T-helper 2 cell (primary cell): ENCODE measurements around the gene TBL1X.
"Not testable (repeated sequence)": the region's sequence is repeated elsewhere in the genome, so short reads cannot be mapped to it uniquely, and the experiment has no call there.

Experiments used
- DNase-seq, 5 experiments: peaks; one replicate each; pipeline versions ENCODE4 v3.0.0 to v3.0.0-alpha.2; 2012 to 2022
- total RNA-seq, 2 donors: gene quantifications; one replicate each; lab custom pipeline; 2026; lab: John Stamatoyannopoulos, UW

TBL1X gene
- total RNA-seq: 35.3 to 43.3 reads per million in 2 donors

GRCh38 chrX:9464435-9465371, at the start of gene TBL1X:
Gene TBL1X, plus strand, starts transcription at chrX:9465058. Its CDS starts 188,529 bp downstream, at chrX:9653587.
- DNase-seq: peak; percentile 12 to 73 (median 32)

- no peak for DNase-seq
Measured at GRCh38 chrX:9416562-9417348, 48.1 kb upstream of the TBL1X start.

GRCh38 chrX:9418262-9418661, 46.6 kb upstream of the TBL1X start:
- no peak for DNase-seq

GRCh38 chrX:9420275-9421265, 44.3 kb upstream of the TBL1X start:
- DNase-seq: no peak

GRCh38 chrX:9429767-9430166, 35.1 kb upstream of the TBL1X start:
- no peak for DNase-seq

DNA sequence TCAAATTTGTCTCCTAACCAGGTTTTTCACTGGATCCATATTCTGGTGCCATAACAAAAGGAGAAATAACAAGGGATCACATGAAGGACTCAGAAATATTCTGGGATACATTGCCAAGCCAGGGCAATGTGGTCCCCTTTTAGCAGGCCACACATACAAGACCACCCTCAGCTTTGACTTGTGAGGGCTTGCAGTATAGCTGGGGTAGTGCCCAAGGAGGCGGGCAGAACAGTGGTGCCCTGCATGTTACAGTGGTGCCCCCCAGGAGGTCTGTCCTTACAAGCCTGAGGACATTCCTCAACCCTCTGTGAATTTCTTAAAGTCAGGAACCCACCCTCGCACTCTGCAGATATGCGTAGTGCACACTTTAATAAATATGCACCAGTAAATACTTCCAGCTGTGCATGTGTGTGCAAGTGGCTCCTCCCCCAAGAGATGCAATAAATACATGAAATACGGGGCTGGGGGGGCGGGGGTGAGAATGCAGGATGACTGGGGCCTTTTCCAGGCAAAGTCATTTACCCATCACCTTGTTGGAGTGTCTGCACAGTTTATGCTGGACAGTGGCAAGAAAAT, 34.4 kb upstream of the TBL1X start:
- no peak for DNase-seq

GRCh38 chrX:9431281-9431680, 33.6 kb upstream of the TBL1X start:
- DNase-seq: no peak

DNA sequence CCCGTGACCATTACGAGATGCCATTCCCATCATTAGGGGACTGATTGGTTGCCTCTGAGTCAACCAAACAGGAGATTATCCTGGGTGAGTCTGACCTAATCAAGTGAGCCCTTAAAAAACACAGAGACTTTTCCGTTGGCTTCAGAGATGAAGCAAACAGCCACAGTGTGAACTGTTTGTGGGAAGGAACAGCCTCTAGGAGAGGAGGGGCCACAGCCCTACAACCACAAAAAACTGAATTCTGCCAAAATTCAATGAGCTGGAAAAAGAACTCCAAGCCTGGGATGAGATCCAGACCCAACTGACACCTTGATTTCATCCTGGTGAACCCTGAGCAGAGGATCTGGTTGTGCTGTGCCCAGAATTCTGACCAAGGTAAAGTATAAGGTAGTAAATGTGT, 31.3 kb upstream of the TBL1X start:
- no peak for DNase-seq

DNA sequence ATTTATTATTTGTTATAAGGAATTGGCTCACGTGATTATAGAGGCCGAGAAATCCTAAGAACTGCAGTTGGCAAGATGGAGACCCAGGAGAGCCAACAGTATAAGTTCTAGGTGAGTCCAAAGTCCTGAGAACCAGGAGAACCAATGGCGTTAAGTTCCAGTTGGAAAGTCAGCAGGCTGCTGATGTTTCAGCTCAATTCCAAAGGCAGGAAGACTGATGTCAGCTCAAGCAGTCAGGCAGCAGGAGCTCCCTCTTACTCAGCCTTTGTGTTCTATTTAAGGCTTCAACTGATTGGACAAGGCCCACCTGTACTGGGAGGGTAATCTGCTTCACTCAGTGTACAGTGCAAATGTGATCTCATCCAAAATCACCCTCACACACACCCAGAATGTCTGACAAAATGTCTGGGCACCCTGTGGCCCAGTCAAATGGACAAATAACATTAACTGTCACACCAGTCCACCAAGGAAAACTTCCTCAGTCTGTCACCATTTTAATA, 30.8 kb upstream of the TBL1X start:
- no peak for DNase-seq

DNA sequence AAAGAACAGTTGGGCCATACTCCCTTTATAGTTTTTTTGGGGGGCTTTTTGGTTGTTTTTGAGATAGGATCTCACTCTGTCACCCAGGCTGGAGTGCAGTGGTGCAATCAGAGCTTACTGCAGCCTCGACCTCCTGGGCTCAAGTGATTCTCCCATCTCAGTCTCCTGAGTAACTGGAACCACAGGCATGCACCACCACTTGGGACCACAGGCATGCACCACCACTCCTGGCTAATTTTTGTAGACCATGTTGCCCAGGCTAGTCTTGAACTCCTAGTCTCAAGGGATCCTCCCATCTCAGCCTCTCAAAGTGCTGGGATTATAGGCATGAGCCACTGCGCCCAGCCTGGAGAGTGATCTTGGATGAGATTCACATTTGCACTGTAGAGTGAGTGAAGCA, 29.8 kb upstream of the TBL1X start:
- DNase-seq: not testable (repeated sequence)

DNA sequence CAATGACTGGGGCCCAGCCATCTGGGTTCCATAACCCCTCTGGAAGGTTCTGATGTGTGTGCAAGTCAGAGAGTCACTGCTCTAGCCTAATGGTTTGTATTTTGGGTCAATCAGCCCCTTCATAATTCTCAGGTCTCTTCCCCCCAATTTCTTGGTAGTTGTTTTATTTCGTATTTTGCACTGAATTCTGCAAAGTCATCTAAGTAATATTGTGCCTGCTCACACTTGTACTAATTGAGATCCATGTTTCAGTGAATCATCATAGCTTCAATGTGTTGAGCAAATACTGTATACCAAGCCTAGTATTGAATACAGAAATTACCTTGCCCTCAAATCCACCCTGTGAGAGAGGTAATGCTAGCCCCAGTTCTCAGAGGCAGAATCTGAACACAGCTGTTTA, 28.0 kb upstream of the TBL1X start:
- DNase-seq: no peak

GRCh38 chrX:9438933-9439494, 25.8 kb upstream of the TBL1X start:
- DNase-seq: no peak

GRCh38 chrX:9440116-9440844, 24.6 kb upstream of the TBL1X start:
- no peak for DNase-seq

- DNase-seq: no peak
Measured at GRCh38 chrX:9442056-9442455, 22.8 kb upstream of the TBL1X start.

GRCh38 chrX:9443327-9443726, 21.5 kb upstream of the TBL1X start:
- DNase-seq: no peak

GRCh38 chrX:9447906-9448305, 17.0 kb upstream of the TBL1X start:
- DNase-seq: no peak

GRCh38 chrX:9456250-9457074, 8.4 kb upstream of the TBL1X start:
- peak in 2 of 5 experiments; percentile 66 to 90 for DNase-seq

DNA sequence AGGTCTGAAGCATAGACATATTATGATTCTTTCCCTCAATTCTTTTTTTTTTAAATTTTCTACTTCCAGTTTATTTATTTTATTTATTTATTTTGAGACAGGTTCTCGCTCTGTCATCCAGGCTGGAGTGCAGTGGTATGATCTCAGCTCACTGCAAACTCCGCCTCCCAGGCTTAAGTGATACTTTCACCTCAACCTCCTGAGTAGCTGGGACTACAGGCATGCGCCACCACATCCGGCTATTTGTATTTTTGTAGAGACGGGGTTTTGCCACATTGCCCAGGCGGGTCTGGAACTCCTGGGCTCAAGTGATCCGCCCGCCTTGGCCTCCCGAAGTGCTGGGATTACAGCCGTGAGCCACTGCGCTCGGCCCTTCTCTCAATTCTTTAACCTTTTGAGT, 6.8 kb upstream of the TBL1X start:
- not testable (repeated sequence) for DNase-seq

DNA sequence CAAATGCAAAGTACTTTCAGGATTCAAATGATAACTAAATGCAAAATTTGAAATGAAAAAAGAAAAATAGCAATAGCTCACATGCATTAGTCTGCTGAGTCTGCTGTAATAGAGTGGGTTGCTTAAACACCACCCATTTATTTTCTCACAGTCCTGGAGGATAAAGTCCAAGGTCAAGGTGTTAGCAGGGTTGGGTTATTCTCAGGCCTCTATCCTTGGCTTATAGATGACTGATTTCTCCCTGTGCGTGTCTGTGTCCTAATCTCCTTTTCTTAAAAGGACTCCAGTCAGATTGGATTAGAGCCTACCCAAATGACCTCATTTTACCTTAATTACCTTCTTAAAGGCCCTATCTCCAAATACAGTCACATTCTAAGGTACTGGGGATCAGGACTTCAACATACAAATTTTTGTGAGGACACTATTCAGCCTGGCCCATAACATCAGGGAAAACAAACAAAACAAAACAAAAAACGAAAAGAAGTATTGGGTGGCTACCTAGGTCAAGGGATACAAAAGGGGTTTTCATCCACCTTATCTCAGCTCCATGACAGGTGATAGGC, 6.3 kb upstream of the TBL1X start:
- no peak for DNase-seq
